GM12892 (cell line): ENCODE measurements around the gene SLC28A1. TPM values are rescaled to one million over a fixed set of nuclear protein-coding genes. Genes with fewer than 3 reads are reported as not detected.
"Not testable (repeated sequence)": the region's sequence is repeated elsewhere in the genome, so short reads cannot be mapped to it uniquely, and the experiment has no call there.

Experiments
- DNase-seq: peaks from one replicate; pipeline ENCODE4 v3.0.0; 2011; ENCODE audit not compliant: insufficient read length
- FAIRE-seq: peaks from 2 replicates; lab custom pipeline; 2011; peaks lifted over from hg19 to GRCh38; lab: Jason Lieb, UNC
- POLR2A ChIP-seq: IDR thresholded peaks from 2 replicates; pipeline ENCODE4 v1.6.1; 2011; ENCODE audit warnings: low read depth, low read length, control low read depth
- POLR2AphosphoS5 ChIP-seq: IDR thresholded peaks from 2 replicates; pipeline ENCODE4 v1.6.1; 2011; ENCODE audit warnings: low read depth, low read length, control low read depth
- TAF1 ChIP-seq: IDR thresholded peaks from 2 replicates; pipeline ENCODE4 v1.6.1; 2011; ENCODE audit warnings: low read depth, mild to moderate bottlenecking, control low read depth, low read length, borderline replicate concordance
- polyA plus RNA-seq: library from polyadenylated mRNA; unstranded; fragments of >200 nt; gene quantifications from one replicate; pipeline ENCODE4 v1.2.1, GENCODE V29; 2012; ENCODE audit warnings: missing spikeins, inconsistent platforms; ENCODE audit not compliant: missing spikeins

SLC28A1 gene
- polyA plus RNA-seq, result not detected

GRCh38 chr15:84883916-84884781, at the start of gene SLC28A1:
SLC28A1 (plus strand) TSS chr15:84884662; CDS start chr15:84887761, 3,099 bp downstream.
- FAIRE-seq (no peak), DNase-seq (no peak)
- TF ChIP-seq POLR2AphosphoS5 (no peak), POLR2A (no peak)

- no peak for FAIRE-seq
- TF ChIP-seq POLR2AphosphoS5 (no peak), TAF1 (no peak), POLR2A (no peak)
- no peak for DNase-seq
These were observed 49.5 kb upstream of the SLC28A1 start for GRCh38 chr15:84834969-84835368.

GRCh38 chr15:84835661-84836337, 48.7 kb upstream of the SLC28A1 start:
- no peak for FAIRE-seq
- TF ChIP-seq POLR2AphosphoS5 (no peak), POLR2A (no peak), TAF1 (no peak)
- no peak for DNase-seq

GRCh38 chr15:84836844-84837243, 47.6 kb upstream of the SLC28A1 start:
- FAIRE-seq, result no peak
- DNase-seq, result no peak
- TF ChIP-seq TAF1 (no peak), POLR2AphosphoS5 (no peak), POLR2A (no peak)

GRCh38 chr15:84839714-84840113, 44.7 kb upstream of the SLC28A1 start:
- FAIRE-seq, result no peak
- DNase-seq, result no peak
- TF ChIP-seq TAF1 (no peak), POLR2A (no peak), POLR2AphosphoS5 (no peak)

GRCh38 chr15:84840255-84840654, 44.2 kb upstream of the SLC28A1 start:
- no peak for FAIRE-seq
- no peak for TF ChIP-seq POLR2AphosphoS5
- no peak for DNase-seq

- TF ChIP-seq POLR2AphosphoS5, result no peak
- TF ChIP-seq POLR2A, result no peak
- TF ChIP-seq TAF1, result no peak
- DNase-seq, result no peak
- FAIRE-seq, result no peak
These were observed 43.6 kb upstream of the SLC28A1 start for GRCh38 chr15:84840741-84841429.

- DNase-seq, result no peak
- TF ChIP-seq POLR2A (no peak), TAF1 (no peak), POLR2AphosphoS5 (no peak)
- no peak for FAIRE-seq
These were observed 41.7 kb upstream of the SLC28A1 start for GRCh38 chr15:84842781-84843180.

- FAIRE-seq, result no peak
- no peak for DNase-seq
- TF ChIP-seq TAF1 (no peak), POLR2AphosphoS5 (no peak), POLR2A (no peak)
These were observed 39.5 kb upstream of the SLC28A1 start for GRCh38 chr15:84844964-84845363.

GRCh38 chr15:84845631-84846030, 38.8 kb upstream of the SLC28A1 start:
- DNase-seq, FAIRE-seq: not testable (repeated sequence)

- TF ChIP-seq POLR2A (no peak), POLR2AphosphoS5 (no peak), TAF1 (no peak)
- no peak for FAIRE-seq
- DNase-seq, result no peak
These were observed 38.2 kb upstream of the SLC28A1 start for GRCh38 chr15:84846269-84846668.

GRCh38 chr15:84847382-84847781, 37.1 kb upstream of the SLC28A1 start:
- no peak for DNase-seq
- FAIRE-seq, result no peak
- TF ChIP-seq POLR2AphosphoS5 (no peak), POLR2A (no peak), TAF1 (no peak)

- DNase-seq (no peak), FAIRE-seq (no peak)
- no peak for TF ChIP-seq POLR2AphosphoS5
- no peak for TF ChIP-seq TAF1
- TF ChIP-seq POLR2A, result no peak
These were observed 32.2 kb upstream of the SLC28A1 start for GRCh38 chr15:84852212-84852611.
